WTC11 (cell line): ENCODE measurements around the gene PRKN. TPM values are rescaled to one million over a fixed set of nuclear protein-coding genes. Genes with fewer than 3 reads are reported as not detected.

Source experiments
- ATAC-seq: fragments of 200-7000 bp; cut with Tn5 transposase; 2 replicates; pipeline ENCODE4 v1.10.0; 2021; ENCODE audit warnings: mild to moderate bottlenecking, moderate library complexity
- CTCF ChIA-PET: fragments of 300-600 bp; sonication (Branson Sonifier 250); formaldehyde crosslinking; loops from one replicate; lab custom pipeline; 2021; ENCODE audit warnings: antibody characterized with exemption; lab: Charles Lee
- POLR2A ChIA-PET: fragments of 350-600 bp; sonication (Branson Sonifier 250); formaldehyde crosslinking; loops from one replicate; lab custom pipeline; 2021; ENCODE audit warnings: antibody characterized with exemption; lab: Charles Lee
- DNase-seq: peaks from one replicate; pipeline ENCODE4 v3.0.0; 2021; ENCODE audit warnings: low spot score
- H3K27ac Mint-ChIP-seq: 2 replicates; pipeline ENCODE4 v1.8.0; 2021; ENCODE audit warnings: mixed read lengths
- H3K27me3 Mint-ChIP-seq: 2 replicates; pipeline ENCODE4 v1.8.0; 2021; ENCODE audit warnings: low read depth, mild to moderate bottlenecking, moderate library complexity, mixed read lengths
- H3K36me3 Mint-ChIP-seq: 2 replicates; pipeline ENCODE4 v1.8.0; 2021; ENCODE audit warnings: mixed read lengths
- H3K4me1 Mint-ChIP-seq: 2 replicates; pipeline ENCODE4 v1.8.0; 2022; ENCODE audit warnings: mixed read lengths
- H3K4me3 Mint-ChIP-seq: 2 replicates; pipeline ENCODE4 v1.8.0; 2021; ENCODE audit warnings: mild to moderate bottlenecking, moderate library complexity, mixed read lengths
- H3K9me3 Mint-ChIP-seq: 2 replicates; pipeline ENCODE4 v1.8.0; 2021; ENCODE audit warnings: mixed read lengths
- ARID4B ChIP-seq: sonication (generic); formaldehyde crosslinking; IDR thresholded peaks from 2 replicates; pipeline ENCODE4 v1.8.0; 2023; ENCODE audit warnings: missing genetic modification reagents, mild to moderate bottlenecking, borderline replicate concordance
- ATF1 ChIP-seq: sonication (generic); formaldehyde crosslinking; IDR thresholded peaks from 2 replicates; pipeline ENCODE4 v1.8.1; 2023; ENCODE audit warnings: mild to moderate bottlenecking, moderate library complexity, missing genetic modification reagents
- ATF6 ChIP-seq: sonication (generic); formaldehyde crosslinking; IDR thresholded peaks from 2 replicates; pipeline ENCODE4 v1.8.1; 2023; ENCODE audit warnings: mild to moderate bottlenecking, missing genetic modification reagents
- CDX4 ChIP-seq: fragments of 250-450 bp; sonication (Bioruptor Pico); IDR thresholded peaks from 2 replicates; pipeline ENCODE4 v1.9.0; 2021; ENCODE audit warnings: moderate library complexity, mild to moderate bottlenecking, inconsistent platforms, borderline replicate concordance
- FOXP1 ChIP-seq: sonication (generic); formaldehyde crosslinking; IDR thresholded peaks from 2 replicates; pipeline ENCODE4 v1.8.0; 2022; ENCODE audit warnings: missing genetic modification reagents, mild to moderate bottlenecking, moderate library complexity, borderline replicate concordance
- GABPB1 ChIP-seq: sonication (generic); formaldehyde crosslinking; IDR thresholded peaks from 2 replicates; pipeline ENCODE4 v1.8.1; 2023; ENCODE audit warnings: mild to moderate bottlenecking, missing genetic modification reagents
- JUN ChIP-seq: sonication (generic); formaldehyde crosslinking; IDR thresholded peaks from 2 replicates; pipeline ENCODE4 v1.8.0; 2023; ENCODE audit warnings: mild to moderate bottlenecking, missing genetic modification reagents
- SOX15 ChIP-seq: fragments of 250-450 bp; sonication (Bioruptor Pico); IDR thresholded peaks from 2 replicates; pipeline ENCODE4 v1.9.0; 2021; ENCODE audit warnings: mild to moderate bottlenecking
- TEAD1 ChIP-seq: sonication (generic); formaldehyde crosslinking; IDR thresholded peaks from 2 replicates; pipeline ENCODE4 v1.8.0; 2022; ENCODE audit warnings: mild to moderate bottlenecking, missing genetic modification reagents
- USF1 ChIP-seq: sonication (generic); formaldehyde crosslinking; IDR thresholded peaks from 2 replicates; pipeline ENCODE4 v1.8.0; 2022; ENCODE audit warnings: mild to moderate bottlenecking, missing genetic modification reagents
- USF2 ChIP-seq: sonication (generic); formaldehyde crosslinking; IDR thresholded peaks from 2 replicates; pipeline ENCODE4 v1.8.1; 2023; ENCODE audit warnings: mild to moderate bottlenecking, missing genetic modification reagents, moderate library complexity
- ZNF263 ChIP-seq: sonication (generic); formaldehyde crosslinking; IDR thresholded peaks from 2 replicates; pipeline ENCODE4 v1.8.1; 2022; ENCODE audit warnings: low read depth, mild to moderate bottlenecking, moderate library complexity, missing genetic modification reagents
- ZNF317 ChIP-seq: sonication (generic); formaldehyde crosslinking; IDR thresholded peaks from 2 replicates; pipeline ENCODE4 v1.8.1; 2023; ENCODE audit warnings: low read depth, mild to moderate bottlenecking, moderate library complexity, missing genetic modification reagents, borderline replicate concordance
- ZNF396 ChIP-seq: fragments of 250-450 bp; sonication (Bioruptor Pico); IDR thresholded peaks from 2 replicates; pipeline ENCODE4 v1.8.0; 2021; ENCODE audit warnings: mild to moderate bottlenecking, moderate library complexity, borderline replicate concordance
- ZNF532 ChIP-seq: fragments of 250-450 bp; sonication (Bioruptor Pico); IDR thresholded peaks from 2 replicates; pipeline ENCODE4 v1.9.0; 2021; ENCODE audit warnings: mild to moderate bottlenecking, borderline replicate concordance
- ZSCAN18 ChIP-seq: fragments of 250-450 bp; sonication (Bioruptor Pico); IDR thresholded peaks from 2 replicates; pipeline ENCODE4 v2.1.2; 2022; ENCODE audit warnings: mild to moderate bottlenecking, moderate library complexity
- total RNA-seq: library from RNA; stranded (reverse); gene quantifications from 3 replicates; pipeline ENCODE4 v1.2.3, GENCODE V29; 2021

The PRKN gene
- total RNA-seq, 1 experiment from 2014 or later, result 0.59 TPM

GRCh38 chr6:162198076-162198475 lies 529.5 kb downstream of the PRKN start:
- peaks cover 37% of the 10 kb centered on the region for H3K4me1 Mint-ChIP-seq
- TF ChIP-seq ZNF396 (CRISPR knock-in tag) (no peak), ATF1 (CRISPR knock-in tag) (no peak), USF2 (CRISPR knock-in tag) (peak; percentile 74), USF1 (CRISPR knock-in tag) (peak; percentile 43; the same call in 1 of the 2 replicates)
- TF ChIP-seq, all 79 proteins: peak for 2
- CTCF ChIA-PET, result interaction anchor here (0.5 kb wide), 1 partner anchor 63 kb away, joined by 3 read pairs; no protein-coding TSS in a partner anchor
- H3K4me3 Mint-ChIP-seq, result no peak overlapping the region
- no peaks in the 10 kb centered on the region for H3K36me3 Mint-ChIP-seq
- H3K27ac Mint-ChIP-seq, result no peak overlapping the region
- POLR2A ChIA-PET, result no interaction called here
- H3K27me3 Mint-ChIP-seq, result no peaks in the 10 kb centered on the region
- peak; percentile 17 for DNase-seq
- H3K9me3 Mint-ChIP-seq, result no peaks in the 10 kb centered on the region
- ATAC-seq, result peak; percentile 65

- ChIA-PET POLR2A (no interaction called here), CTCF (no interaction called here)
- H3K9me3 Mint-ChIP-seq, result no peaks in the 10 kb centered on the region
- no peak for TF ChIP-seq SOX15 (CRISPR knock-in tag)
- TF ChIP-seq ZNF532, result no peak
- no peak for TF ChIP-seq CDX4 (CRISPR knock-in tag)
- TF ChIP-seq ARID4B (CRISPR knock-in tag), result no peak
- no peak for TF ChIP-seq ATF1 (CRISPR knock-in tag)
- TF ChIP-seq ZSCAN18 (CRISPR knock-in tag), result no peak
- TF ChIP-seq ZNF263 (CRISPR knock-in tag), result no peak
- no peak for TF ChIP-seq ATF6 (CRISPR knock-in tag)
- TF ChIP-seq FOXP1 (CRISPR knock-in tag), result no peak
- no peak for TF ChIP-seq GABPB1
- no peak for TF ChIP-seq JUN
- no peak for TF ChIP-seq ZNF317 (CRISPR knock-in tag)
- no peak for TF ChIP-seq TEAD1 (CRISPR knock-in tag)
- DNase-seq, result no peak
- no peak for ATAC-seq
- H3K27me3 Mint-ChIP-seq, result no peaks in the 10 kb centered on the region
- H3K4me1 Mint-ChIP-seq, result peaks cover 23% of the 10 kb centered on the region
- H3K36me3 Mint-ChIP-seq, result no peaks in the 10 kb centered on the region
- H3K4me3 Mint-ChIP-seq, result no peak overlapping the region
- no peak overlapping the region for H3K27ac Mint-ChIP-seq
These were observed 532.1 kb downstream of the PRKN start for GRCh38 chr6:162195441-162195840.
